ENCODE data around the gene TANC1. TPM values are rescaled to one million over a fixed set of nuclear protein-coding genes. Genes with fewer than 3 reads are reported as not detected.

The TANC1 gene
- total RNA-seq, 6 experiments from 2014 or later, result 4.0 to 12.7 (median 11.3) TPM

DNA sequence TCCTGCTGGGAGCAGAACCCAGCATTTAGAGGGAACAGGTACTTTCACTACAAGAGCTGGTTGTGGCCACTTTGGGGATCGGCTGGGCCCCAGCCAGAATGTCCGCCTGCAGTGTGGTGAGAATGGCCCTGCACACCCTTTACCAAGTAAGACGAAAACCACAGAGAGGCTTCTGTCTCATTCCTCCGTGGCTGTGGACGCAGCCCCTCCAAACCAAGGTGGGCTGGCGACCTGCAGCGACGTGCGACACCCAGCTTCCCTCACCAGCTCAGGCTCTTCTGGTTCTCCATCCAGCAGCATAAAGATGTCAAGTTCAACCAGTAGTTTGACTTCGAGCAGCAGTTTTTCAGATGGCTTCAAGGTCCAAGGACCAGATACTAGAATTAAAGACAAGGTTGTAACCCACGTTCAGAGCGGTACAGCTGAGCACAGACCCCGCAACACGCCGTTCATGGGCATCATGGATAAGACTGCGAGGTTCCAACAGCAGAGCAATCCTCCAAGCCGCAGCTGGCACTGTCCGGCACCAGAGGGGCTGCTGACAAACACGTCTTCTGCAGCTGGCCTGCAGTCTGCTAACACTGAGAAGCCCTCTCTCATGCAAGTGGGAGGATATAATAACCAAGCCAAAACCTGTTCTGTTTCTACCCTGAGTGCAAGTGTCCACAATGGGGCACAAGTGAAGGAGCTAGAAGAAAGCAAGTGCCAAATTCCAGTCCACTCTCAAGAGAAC is 261.9 kb downstream of the TANC1 start:
- intact Hi-C loops (cut with DNase I), result no loop called here
- ATAC-seq (no peak), DNase-seq (no peak)
- 94% methylated on average over 6 of the region's 19 CpGs for WGBS (ENCODE audit: insufficient coverage, low coverage, low lambda C conversion rate, missing lambda C conversion rate)
- H3K27ac ChIP-seq, result no peak overlapping the region
- H3K9me3 ChIP-seq, result no peaks in the 10 kb centered on the region
- TF ChIP-seq, protein P1, sequence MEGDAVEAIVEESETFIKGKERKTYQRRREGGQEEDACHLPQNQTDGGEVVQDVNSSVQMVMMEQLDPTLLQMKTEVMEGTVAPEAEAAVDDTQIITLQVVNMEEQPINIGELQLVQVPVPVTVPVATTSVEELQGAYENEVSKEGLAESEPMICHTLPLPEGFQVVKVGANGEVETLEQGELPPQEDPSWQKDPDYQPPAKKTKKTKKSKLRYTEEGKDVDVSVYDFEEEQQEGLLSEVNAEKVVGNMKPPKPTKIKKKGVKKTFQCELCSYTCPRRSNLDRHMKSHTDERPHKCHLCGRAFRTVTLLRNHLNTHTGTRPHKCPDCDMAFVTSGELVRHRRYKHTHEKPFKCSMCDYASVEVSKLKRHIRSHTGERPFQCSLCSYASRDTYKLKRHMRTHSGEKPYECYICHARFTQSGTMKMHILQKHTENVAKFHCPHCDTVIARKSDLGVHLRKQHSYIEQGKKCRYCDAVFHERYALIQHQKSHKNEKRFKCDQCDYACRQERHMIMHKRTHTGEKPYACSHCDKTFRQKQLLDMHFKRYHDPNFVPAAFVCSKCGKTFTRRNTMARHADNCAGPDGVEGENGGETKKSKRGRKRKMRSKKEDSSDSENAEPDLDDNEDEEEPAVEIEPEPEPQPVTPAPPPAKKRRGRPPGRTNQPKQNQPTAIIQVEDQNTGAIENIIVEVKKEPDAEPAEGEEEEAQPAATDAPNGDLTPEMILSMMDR (IDR thresholded peaks at IDR 0.05), result no peak
- TF ChIP-seq POLR2A (IDR thresholded peaks at IDR 0.05), result no peak
- no peaks in the 10 kb centered on the region for H3K4me1 ChIP-seq
- H3K36me3 ChIP-seq, result peaks cover 0 to 36% (median 3%) of the 10 kb centered on the region in 4 donors
- no peaks in the 10 kb centered on the region for H3K27me3 ChIP-seq
- H3K4me3 ChIP-seq, result no peak overlapping the region

DNA sequence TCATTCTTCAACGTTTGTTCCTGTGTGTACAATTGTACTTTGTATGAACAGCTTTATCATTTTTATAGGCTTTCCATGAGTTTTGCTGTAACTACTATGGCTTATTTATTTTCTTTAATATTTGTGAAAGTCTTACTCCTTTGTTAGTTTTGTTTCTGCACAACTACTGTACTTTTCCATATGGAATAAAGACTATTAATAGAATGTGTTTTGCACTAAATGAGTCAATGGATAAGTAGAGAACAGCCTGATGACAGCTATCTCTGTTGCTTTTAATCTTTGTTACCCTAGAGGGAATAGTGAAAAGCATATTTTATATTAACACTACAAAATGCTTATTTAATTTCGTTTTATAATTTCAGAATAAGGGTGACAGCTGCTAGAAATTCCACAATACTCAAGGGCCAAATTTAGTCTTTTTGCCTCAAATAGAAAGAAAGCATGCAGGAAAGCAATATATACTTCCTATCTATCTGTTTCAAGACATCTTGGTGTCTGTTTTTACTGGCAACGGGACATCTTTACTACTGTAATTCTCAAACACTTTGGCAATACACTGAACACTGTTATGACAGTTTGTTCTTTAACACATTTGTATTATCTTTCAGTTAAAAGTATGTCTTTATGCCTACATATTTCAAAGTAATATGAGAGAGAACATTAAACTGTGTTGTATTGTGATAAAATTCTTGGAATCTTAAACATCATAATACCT is 264.2 kb downstream of the TANC1 start:
- no peak overlapping the region for H3K27ac ChIP-seq
- H3K4me1 ChIP-seq, result no peaks in the 10 kb centered on the region
- ATAC-seq, result no peak
- H3K4me3 ChIP-seq, result no peak overlapping the region
- no peak for DNase-seq
- H3K36me3 ChIP-seq, result peaks cover 0 to 36% (median 4%) of the 10 kb centered on the region in 4 donors
- TF ChIP-seq, protein P1 (IDR thresholded peaks at IDR 0.05), result no peak
- no peak for TF ChIP-seq POLR2A (IDR thresholded peaks at IDR 0.05)
- 50% methylated on average over 3 of the region's 3 CpGs for WGBS (ENCODE audit: insufficient coverage, low coverage, low lambda C conversion rate, missing lambda C conversion rate)
- H3K9me3 ChIP-seq, result no peaks in the 10 kb centered on the region
- no peaks in the 10 kb centered on the region for H3K27me3 ChIP-seq
- intact Hi-C loops (cut with DNase I), result no loop called here

DNA sequence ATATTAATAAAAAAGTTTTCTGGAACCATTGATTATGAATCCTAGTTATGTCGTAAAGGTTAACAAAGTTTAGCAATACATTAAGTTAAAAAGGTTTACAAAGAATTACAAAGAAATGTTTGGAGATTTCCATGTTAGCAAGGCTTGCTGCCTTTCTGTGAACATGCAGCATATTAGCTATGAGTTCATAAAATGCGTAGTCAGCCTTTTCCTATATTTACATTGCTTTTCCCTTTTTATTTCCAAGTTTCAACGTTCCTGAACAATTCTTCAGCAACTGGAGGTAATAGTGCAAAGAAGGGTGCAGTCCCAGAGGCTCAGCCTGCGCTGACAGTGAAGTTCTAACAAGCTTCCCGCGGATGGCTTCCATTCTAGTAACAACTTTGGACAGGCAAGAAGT is 266.4 kb downstream of the TANC1 start:
- DNase-seq (no peak), ATAC-seq (no peak)
- Histone ChIP-seq H3K4me3 (no peak overlapping the region), H3K27me3 (no peaks in the 10 kb centered on the region), H3K4me1 (no peaks in the 10 kb centered on the region), H3K27ac (no peak overlapping the region), H3K9me3 (no peaks in the 10 kb centered on the region), H3K36me3 (peaks cover 0 to 22% (median under 1%) of the 10 kb centered on the region in 4 donors)
- WGBS (ENCODE audit: insufficient coverage, low coverage, low lambda C conversion rate, missing lambda C conversion rate), result 93% methylated on average over 6 of the region's 6 CpGs
- TF ChIP-seq POLR2A (IDR thresholded peaks at IDR 0.05), result no peak
- TF ChIP-seq, protein P1 (IDR thresholded peaks at IDR 0.05), result no peak
- intact Hi-C loops (cut with DNase I), result no loop called here

DNA sequence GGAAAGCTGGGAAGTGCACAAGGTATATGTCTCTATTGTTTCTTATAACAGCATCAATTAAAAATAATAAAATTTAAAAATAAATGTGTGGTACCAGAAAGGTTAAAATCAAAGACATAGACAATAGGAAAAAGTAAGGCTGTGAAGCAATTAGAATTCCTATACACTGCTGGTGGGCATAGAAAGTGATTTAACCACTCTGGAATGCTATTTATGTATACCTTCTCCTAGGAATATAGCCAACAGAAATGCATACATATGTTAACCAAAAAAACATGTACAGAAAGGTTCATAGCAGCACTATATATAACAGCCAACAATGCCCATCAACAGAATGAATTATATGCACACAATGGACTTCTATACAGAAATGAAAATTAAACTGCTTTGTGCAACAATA is 275.1 kb downstream of the TANC1 start:
- Histone ChIP-seq H3K9me3 (no peaks in the 10 kb centered on the region), H3K36me3 (peaks cover 0 to 5% (median 0%) of the 10 kb centered on the region in 4 donors), H3K4me1 (no peaks in the 10 kb centered on the region), H3K4me3 (no peak overlapping the region), H3K27ac (no peak overlapping the region), H3K27me3 (no peaks in the 10 kb centered on the region)
- TF ChIP-seq, protein P1 (IDR thresholded peaks at IDR 0.05), result no peak
- no peak for TF ChIP-seq POLR2A (IDR thresholded peaks at IDR 0.05)
- DNase-seq (no peak), ATAC-seq (no peak)
- intact Hi-C loops (cut with DNase I), result no loop called here

All from right lobe of liver (tissue), 6 donors.